Tibial nerve (tissue), 4 donors: Measurements from ENCODE around the gene TBL1X.

ENCODE experiments used
- CTCF ChIP-seq, 5 experiments: fragments of 200-600 bp in 3 of 5; fragments of 450-650 bp in 2 of 5; sonication (generic) in 3 of 5; IDR thresholded peaks; one replicate each; pipeline ENCODE4 v1.5.1; 2016 to 2019; ENCODE audit warnings: antibody characterized with exemption in 5 of 5, mild to moderate bottlenecking in 3 of 5, moderate library complexity in 2 of 5
- EP300 ChIP-seq, 2 donors: sonication (generic); formaldehyde crosslinking; IDR thresholded peaks; one replicate each; pipeline ENCODE4 v1.6.1; 2017; ENCODE audit warnings: antibody characterized with exemption in 2 of 2, mild to moderate bottlenecking in 1 of 2
- POLR2A ChIP-seq, 2 donors: fragments of 450-650 bp; IDR thresholded peaks; one replicate each; pipeline ENCODE4 v1.6.1; 2017; ENCODE audit warnings: antibody characterized with exemption in 2 of 2, mild to moderate bottlenecking in 2 of 2, moderate library complexity in 2 of 2

GRCh38 chrX:9562851-9563250 lies 98.0 kb downstream of the TBL1X start:
- TF ChIP-seq CTCF (IDR thresholded peaks at IDR 0.05) (no peak), POLR2A (IDR thresholded peaks at IDR 0.05) (no peak), EP300 (IDR thresholded peaks at IDR 0.05) (peak in 1 of 2 donors; percentile 25)
